Astrocyte (in vitro differentiated cells and primary cell): ENCODE results near the gene ADORA2A.

Source experiments
- CTCF ChIP-seq: IDR thresholded peaks from 2 replicates; pipeline ENCODE4 v1.5.1; 2011; ENCODE audit warnings: low read depth, mild to moderate bottlenecking, inconsistent platforms, low read length, moderate library complexity; ENCODE audit not compliant: insufficient read depth
- EZH2 ChIP-seq: IDR thresholded peaks from 2 replicates; pipeline ENCODE4 v1.6.1; 2012; ENCODE audit warnings: mild to moderate bottlenecking, low read length, inconsistent platforms; ENCODE audit not compliant: insufficient read depth

DNA sequence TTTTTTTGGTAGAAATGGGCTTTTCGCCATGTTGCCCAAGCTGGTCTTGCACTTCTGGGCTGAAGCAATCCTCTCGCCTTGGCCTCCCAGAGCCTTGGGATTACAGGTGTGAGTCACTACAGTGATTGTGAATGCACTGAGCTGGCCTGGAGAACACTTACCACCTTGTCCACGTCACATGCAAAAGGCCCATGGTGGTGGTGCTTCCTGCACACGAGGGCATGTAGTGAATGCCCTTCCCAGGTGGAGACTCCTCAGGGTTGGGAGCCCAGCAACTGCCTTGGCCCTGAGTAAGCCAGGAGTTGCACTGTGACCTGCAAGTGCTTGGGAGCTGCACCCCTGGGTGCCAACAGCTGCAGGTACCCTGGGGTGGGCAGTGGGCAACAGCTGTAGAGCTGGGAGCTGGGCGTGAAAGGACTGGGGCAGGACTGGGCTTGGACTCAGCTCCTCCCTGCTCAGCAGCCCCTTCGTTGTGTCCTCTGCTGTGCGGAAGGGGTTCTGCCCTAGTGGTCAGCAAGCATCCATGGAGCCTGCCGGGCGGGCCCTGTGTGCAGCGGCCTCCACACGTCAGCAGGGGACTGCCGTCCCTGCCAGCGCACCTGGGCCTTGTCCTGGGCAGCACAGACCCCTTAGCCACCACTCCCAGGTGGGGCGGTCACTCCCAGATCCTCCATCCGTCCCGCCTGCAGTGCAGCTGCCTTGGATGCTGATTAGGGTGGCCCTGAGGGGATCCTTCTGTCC is 9.3 kb upstream of the ADORA2A start:
- TF ChIP-seq EZH2 (no peak), CTCF (no peak)
